Renal cortical epithelial cell (primary cell): Measurements from ENCODE around the gene PAPOLA. TPM values are rescaled to one million over a fixed set of nuclear protein-coding genes. Genes with fewer than 3 reads are reported as not detected.
A peak's percentile ranks its signal among the peaks of the same experiment; 100 is the strongest.
"Not testable (repeated sequence)": the region's sequence is repeated elsewhere in the genome, so short reads cannot be mapped to it uniquely, and the experiment has no call there.

Experiments
- DNase-seq: peaks from one replicate; pipeline ENCODE4 v3.0.0-alpha.2; 2011; ENCODE audit warnings: low read depth
- total RNA-seq: library from RNA; depleted of rRNA; stranded (reverse); fragments of >200 nt; gene quantifications from 2 replicates; pipeline ENCODE4 v1.2.3, GENCODE V29; 2014

The PAPOLA gene
- total RNA-seq, result 55.6 and 184 TPM in 2 replicates

DNA sequence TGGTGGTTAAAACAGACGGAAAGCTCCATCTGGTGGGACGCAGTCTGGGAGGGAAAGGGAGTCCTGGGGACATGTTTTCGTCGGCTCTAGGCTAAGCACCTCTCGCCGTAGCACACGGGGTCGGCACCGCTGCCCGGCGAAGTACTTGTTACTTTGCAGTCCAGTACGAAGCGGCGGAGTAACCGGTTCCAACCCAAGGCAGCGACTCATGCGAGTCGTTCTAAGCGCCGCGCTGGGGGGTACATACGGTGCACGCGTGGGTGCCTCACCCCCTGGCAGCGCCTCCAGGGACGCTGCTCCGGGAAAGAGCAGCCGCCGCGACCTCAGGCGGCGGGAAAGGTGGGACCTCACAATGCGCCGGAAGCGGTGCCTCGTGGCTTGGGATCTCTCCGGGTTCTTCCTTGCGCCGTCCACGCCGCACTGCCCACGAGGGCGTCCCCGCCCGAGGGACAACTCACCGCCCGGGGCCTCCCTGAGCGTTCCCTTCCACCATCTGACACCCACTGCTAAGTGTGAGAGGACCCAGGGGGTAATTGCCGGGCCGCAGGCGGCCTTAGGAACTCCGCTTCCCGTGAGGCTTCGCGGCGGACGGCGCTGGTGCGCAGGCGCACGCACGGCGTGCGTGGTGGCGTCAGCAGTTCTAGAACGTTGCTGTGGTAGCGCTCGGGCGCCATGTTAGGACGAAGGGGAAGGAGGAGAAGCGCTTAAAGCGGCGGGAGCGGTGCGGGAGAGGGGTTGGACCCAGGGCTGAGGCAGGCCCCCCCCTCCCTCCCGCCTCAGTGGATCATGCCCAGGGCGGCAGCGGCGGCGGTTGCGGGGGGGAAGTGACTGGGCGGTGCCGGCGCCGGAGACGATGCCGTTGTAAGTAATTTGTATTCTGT, at the start of gene PAPOLA:
TSS of gene PAPOLA (plus strand) at position 643 of the 881 bp plus-strand sequence. CDS start at position 854, 211 bp downstream.
- peak; percentile 92 for DNase-seq

DNA sequence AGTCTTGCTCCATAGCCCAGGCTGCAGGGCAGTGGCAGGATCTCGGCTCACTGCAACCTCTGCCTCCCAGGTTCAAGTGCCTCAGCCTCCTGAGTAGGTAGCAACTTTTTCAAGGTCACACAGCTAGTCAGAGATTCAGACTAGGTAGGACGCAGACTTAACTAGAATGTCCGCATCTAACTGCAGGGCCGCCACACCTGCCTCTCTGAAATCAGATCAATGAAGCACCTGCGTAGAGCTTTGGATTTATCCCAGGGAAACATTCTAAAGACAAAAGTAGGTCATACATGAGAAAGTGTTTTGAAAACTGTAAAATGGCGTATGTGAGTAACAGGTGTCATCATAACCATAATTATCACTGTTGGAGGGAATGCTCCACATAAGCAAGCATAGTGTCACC, 49.5 kb upstream of the PAPOLA start:
- no peak for DNase-seq

DNA sequence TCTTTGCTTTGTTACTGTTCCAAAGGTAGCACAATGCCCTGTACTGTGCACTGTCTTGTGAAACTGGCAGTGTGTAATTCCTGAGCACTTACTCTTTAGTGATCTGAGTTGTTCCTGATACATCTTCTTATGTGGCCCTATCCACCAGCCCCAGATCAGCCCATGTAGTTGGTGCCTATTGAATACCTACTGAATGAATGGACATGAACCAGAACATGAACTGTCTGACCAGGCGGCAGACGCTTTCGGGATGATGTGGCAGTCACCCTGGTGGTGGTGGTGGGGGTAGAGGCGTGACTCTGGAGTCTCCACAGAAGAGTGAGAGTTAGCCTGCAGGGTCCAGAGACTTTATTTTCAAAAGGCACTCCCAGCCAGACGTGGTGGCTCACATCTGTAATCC, 46.6 kb upstream of the PAPOLA start:
- no peak for DNase-seq

DNA sequence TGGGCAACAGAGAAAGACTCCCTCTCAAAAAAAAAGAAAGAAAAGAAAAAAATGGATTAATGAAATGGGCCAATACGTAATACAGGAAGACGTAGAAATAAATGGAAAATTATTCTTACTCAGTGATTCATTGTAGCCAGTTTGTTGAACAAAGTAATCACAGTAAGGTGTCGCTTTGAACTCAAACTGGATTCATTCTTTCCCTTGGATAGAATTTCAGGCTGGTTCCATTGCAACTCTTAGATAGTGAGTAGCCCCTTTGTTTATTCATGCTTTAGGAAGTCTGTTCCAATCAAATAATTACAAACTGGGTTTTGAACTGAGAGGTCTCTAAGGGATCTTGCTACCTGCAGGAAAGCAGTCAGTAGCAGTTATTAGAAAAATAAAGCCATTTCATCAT, 42.3 kb upstream of the PAPOLA start:
- no peak for DNase-seq

DNA sequence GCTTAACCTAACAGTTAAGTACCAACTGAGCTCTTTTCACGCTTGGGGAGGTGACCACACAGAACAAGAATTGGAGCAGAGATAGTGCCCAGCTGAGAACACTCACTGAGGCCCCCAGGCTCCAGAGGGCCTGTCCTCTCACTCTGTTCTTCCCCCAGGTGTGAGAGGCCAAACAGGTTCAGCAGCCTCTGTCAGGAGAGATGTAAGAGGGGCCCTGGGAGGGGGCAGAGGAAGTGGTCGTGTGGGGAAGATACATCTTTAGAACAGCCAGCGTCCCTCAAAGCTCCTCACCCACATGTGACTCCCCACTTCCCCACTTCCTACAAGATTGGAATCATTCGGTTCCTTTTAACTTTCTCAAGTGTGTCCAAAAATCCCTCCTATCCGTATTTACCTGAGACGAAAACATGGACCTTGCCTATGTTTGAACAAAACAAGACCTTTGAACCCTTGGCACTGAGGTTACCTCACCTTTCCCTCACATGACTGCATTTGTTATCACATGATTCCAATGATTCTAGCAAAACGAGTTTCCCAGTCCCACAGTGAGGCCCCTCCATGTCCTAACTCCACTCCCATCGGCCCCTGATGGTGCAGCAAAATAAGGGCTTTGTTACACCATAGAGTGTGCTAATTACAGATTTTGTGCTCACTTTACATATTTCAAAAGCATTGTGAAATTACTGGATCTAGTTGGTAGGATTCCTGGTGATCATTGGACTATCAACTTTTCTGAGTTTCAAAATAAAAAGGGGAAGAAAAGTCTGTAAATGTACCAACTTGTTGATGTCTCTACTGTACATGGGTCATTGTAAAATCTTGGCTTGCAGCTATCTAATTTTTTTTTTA, 40.0 kb upstream of the PAPOLA start:
- DNase-seq, result no peak

DNA sequence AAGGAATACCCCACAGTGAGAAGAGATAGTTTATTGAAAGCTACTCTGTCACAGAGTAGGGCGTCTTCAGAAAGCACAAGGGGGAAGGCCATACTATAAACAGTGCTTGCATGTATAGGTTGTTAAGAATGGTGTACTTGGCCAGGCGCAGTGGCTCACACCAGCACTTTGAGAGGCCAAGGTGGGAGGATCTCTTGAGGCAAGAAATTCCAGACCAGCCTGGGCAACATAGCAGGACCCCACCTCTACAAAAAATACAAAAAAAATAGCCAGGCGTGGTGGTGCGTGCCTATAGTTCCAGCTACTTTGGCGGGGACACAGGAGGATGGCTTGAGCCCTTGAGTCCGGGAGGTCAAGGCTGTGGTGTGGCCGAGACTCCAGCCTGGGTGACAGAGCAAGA, 38.0 kb upstream of the PAPOLA start:
- DNase-seq, result no peak

DNA sequence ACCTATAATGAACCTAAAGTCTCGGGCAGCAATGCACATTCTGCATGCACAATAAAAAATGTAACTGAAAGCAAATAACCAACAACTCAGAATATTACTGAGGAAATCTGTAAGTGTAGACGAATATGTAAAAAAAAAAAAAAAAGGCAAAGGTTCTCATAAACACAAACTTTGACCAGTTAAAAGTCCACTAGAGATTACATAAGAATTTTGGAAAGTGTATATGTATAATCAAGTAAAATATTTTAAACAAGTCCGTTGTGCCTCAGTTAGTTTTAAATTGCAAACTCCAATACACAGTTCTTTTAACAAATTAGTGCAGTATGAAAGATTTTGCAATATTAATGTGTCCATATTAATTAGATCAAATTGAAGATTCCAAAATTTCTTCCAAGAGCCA, 35.3 kb upstream of the PAPOLA start:
- DNase-seq, result no peak

DNA sequence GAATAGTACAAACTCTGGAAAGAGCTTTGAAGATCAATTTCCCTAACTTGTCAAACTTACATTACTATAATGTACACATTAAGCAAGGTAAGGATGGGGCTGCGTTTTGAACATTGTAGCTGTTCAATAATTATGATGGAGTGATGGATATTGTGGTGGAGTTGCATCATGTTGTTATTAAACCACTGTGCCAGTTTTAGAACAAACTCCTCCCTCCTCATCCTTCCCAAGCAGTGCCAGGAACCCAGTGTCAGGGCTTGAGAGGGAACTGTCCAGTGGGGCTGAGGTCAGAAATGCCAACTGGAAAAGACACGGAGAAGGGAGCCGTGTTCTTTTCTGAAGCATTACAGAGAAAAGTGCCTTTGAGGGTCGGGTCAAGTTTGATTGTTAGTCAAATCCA, 31.9 kb upstream of the PAPOLA start:
- no peak for DNase-seq

DNA sequence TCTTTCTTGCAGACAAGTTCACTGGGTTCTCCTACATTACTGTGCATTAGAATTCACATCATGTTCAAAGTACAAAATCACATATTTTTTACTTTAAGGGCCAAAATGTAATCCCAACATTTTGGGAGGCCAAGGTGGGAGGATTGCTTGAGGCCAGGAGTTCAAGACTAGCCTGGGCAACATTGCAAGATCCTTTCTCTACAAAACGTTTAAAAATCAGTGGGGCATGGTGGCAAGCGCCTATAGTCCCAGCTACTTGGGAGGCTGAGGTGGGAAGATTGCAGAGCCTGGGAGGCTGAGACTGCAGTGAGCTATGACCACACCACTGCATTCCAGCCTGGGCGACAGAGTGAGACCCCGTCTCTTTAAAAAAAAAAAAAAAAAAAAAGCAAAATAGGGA, 31.2 kb upstream of the PAPOLA start:
- DNase-seq, result not testable (repeated sequence)

DNA sequence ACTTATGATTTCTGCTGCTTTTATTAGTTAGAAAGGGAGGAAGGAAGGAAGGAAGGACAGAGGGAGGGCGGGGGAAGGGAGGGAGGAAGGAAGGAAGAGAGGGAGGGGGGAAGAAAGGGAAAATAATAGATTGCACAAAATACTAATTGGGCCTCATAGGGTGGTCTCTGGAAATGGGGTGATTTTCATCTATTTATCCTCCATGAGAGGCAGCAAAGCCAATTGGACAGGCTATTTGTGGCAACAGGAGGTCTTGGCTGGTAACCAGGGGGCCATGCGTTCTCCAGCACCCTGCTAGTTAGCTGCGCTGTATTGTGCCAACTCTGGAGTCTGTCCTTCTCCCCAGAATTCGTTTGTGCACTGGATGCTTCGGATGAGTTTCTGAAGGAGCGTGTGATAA, 24.1 kb upstream of the PAPOLA start:
- DNase-seq, result no peak

DNA sequence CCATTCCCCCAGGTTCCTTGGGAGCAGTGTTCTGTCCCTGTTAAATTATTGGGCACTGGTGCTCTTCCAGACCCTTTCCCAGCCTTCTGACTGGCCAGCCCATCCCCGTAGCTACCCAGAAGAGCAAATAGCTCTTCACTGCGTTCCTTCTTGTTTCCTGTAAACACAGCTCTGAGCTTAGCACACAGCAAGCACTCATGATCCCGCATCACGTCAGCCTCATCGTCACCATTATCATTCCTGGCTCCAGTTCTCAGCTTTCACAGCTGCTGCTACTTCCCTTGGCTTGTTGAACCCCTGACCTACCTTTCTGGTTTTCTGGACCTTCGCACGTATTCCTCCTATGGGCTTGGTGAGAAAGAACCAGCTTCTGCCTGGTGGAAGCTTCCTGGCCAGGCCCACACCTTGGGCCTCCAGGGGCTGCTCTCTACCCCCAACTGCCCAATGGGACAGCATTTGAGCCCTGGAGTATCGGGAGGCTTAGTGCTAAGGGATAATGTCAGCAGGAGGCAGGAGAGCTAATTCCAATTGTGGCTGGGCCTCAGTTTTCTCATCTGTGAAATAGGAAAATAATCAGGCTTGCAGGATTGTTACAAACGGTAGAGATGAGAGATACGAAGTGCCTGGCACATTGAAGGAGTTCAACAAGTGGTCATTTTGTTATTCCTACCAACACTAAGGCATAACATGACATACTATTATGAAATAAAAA, 22.6 kb upstream of the PAPOLA start:
- no peak for DNase-seq

DNA sequence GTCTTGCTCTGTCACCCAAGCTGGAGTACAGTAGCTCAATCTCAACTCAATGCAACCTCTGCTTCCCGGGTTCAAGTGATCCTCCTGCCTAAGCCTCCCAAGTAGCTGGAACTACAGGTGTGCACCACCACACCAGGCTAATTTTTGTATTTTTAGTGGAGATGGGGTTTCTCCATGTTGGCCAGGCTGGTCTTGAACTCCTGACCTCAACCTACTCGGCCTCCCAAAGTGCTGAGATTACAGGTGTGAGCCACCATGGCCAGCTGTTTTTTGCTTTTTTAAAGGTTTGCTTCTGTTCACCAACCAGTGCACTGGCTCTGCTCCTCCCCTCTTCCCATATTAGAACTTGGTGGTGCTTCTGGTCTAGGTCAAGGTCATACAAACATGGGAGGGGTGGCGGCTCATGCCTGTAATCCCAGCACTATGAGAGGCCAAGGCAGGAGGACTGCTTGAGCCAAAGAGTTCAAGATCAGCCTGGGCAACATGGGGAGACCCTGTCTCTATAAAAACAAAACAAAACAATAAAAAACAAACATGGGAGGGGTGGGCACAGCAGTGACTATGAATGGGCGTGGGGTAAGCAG, 20.4 kb upstream of the PAPOLA start:
- no peak for DNase-seq

DNA sequence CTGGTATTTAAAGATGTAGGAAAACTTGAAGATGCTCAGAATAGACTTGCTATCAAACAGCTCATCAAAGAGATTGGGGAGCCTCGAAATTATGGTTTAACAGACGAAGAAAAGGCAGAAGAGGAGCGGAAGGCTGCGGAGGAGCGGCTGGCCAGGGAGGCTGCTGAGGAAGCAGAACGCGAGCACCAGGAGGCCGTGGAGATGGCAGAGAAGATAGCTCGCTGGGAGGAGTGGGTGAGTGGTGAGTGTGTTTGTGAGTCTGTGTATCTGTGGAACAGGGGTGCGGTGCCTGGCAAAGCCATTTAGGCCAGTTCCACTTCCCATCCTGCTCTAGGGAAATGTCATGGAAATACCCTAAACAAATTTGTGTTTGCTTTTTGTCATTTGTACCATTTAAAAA, 19.2 kb upstream of the PAPOLA start:
- DNase-seq, result no peak

DNA sequence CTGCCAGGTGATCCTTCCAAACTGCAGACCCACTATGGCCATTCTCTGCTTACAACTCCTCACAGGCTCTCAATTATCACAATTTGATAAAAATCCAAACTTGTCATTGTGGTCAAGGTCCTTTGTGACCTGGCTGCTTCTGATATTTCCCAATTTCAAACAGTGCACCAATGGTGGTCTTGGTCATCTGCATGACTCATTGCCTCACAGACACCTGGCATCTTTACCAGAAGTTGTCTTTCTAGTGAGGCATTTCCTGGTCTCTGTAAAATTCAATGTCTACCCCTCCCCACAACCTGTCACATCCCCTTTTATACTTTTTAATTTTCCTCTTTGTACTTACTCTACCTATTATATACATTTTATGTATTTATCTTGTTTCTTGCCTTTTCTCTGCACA, 17.8 kb upstream of the PAPOLA start:
- DNase-seq, result peak; percentile 7

DNA sequence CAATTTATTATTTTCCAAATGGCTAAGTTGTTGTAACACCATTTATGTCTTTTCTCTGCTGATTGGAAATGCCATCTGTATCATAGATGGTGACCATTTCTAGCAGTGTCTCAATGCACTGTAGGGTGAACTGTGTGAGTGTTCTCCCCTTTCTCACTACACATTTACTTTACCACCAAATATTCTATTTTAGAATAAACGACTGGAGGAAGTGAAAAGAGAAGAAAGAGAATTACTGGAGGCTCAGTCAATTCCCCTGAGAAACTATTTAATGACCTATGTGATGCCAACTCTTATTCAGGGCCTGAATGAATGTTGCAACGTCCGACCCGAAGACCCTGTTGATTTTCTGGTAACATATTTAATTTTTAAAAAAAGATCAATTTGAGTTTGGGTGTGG, 15.5 kb upstream of the PAPOLA start:
- no peak for DNase-seq

DNA sequence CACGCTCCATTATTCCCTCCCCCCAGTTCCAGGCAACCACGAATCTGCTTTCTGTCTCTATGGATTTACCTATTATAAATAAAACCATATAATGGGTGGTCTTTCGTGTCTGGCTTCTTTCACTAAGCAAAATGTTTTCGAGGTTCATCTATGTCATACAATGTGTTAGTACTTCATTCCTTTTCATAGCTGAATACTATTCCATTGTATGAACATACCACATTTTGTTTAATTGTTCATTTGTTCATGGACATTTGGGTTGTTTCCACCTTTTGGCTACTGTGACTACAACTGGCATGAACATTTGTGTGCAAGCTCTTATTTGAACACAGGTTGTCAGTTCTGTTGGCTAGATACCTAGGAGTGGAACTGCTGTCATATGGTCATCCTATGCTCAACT, 12.9 kb upstream of the PAPOLA start:
- no peak for DNase-seq

DNA sequence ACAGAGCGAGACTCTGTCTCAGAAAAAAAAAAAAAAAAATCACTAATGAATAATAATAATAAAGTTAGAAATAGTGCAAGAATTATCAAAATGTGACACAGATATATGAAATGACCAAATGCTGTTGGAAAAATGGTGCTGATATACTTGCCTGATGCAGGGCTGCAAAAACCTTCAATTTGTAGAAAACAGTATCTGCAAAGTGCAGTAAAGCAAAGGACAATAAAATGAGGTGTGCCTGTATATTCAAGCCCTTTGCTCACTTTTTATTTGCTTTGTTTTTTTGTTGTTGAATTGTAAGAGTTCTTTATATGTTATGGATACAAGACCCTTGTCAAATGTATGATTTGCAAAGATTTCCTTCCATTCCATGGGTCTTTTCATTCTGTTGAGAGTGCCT, 9.0 kb upstream of the PAPOLA start:
- no peak for DNase-seq

DNA sequence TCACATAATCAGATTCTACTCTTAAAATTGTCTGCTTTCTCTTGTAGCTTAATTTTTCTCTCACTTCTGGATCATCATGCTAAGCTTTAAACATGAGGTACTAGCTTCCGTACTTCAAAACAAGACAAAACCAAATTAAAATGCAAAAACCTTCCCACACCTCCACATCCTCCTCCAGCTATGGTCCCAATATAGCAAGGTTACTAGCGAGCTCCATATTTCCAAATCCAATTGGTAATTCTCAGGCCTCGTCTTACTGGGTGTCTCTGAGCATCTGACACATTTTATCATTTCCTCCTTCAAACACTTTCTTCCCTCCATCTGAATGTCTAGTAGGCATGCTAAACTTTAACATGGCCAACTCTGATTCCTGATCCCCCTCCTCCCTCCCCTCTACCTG, 7.9 kb upstream of the PAPOLA start:
- no peak for DNase-seq

DNA sequence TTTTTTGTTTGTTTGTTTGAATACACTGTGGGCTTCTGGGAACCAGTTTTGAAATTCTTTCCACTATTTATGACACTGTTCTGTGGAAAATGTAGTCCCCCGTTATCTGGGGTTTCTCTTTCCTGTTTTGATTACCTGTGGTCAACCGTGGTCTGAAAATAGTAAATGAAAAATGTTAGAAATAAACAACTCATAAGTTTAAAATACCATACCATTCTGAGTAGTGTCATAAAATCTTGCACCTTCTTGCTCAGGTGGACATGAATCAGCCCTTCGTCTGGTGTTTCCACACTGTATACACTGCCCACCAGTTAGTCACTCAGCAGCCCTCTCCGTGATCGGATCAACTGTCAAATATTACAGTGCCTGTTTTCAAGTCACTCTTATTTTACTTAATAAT, 5.1 kb upstream of the PAPOLA start:
- DNase-seq, result no peak

DNA sequence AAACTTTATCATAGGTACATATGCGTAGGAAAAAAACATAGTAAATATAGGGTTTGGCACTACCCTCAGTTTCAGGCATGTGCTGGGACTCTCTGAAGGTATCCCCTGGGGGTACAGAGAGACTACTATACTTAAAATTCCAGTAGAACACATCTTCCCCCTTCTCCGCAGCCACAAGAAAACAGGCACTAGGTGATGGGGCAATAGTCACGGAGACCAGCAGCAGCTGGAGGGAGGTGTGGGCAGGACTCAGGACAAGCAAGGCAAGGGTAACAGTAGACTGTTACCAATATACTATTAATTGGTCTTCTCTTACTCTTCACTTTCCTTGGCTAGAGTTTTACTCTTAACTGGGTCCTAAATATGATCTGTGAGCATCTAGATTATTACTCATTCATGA, 4.6 kb upstream of the PAPOLA start:
- no peak for DNase-seq

DNA sequence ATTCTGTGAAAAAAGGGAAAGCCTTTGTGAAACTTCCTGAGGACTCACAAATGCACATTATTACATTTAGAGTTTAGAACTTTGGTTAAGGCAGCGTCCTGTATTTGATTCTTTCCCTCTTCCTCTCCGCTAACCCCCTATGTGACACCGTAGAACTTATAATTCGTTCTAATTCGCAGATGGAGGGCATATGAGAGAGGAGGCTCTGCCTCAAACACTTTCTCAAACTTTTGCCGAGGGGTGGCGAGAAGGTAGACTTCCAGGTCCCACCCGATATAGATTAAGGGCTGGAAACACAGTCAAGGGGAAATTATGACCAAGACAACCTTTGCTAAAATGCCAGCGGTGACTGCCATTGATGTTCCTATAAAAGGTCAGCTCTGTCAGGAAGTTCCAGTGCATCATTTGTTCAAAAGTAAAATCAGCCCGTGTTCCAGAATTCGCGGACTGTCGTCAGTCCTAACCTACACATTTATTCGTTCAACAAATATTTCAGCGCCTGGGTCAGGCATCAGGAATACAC, 904 bp upstream of the PAPOLA start:
- no peak for DNase-seq
